ENCODE data around the gene PLXNA2. TPM values are rescaled to one million over a fixed set of nuclear protein-coding genes. Genes with fewer than 3 reads are reported as not detected.

The PLXNA2 gene
- total and polyA plus RNA-seq, 2 of the 13 experiments (the other 11 are each of a cell fraction or from before 2014, with no cell fraction given) = 1.1 to 2.1 TPM

DNA sequence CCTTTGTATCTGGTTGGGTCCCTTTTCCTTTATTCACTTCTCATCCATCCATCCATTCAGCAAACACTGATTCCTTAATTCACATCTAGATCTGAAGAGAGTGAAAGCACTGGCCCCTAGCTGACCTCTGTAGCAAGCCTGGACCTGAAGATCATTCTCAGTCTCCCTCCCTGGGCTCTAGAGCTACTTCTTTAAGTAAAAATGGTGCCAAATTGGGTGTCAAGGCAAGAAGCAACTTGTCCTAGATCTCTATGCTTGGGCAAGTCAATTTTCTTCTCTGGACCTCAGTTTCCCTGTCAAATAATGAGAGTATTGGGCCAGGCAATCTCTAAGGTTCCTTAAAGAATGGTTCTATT lies 36.1 kb downstream of the PLXNA2 start (continued):
- TF ChIP-seq, protein P1, sequence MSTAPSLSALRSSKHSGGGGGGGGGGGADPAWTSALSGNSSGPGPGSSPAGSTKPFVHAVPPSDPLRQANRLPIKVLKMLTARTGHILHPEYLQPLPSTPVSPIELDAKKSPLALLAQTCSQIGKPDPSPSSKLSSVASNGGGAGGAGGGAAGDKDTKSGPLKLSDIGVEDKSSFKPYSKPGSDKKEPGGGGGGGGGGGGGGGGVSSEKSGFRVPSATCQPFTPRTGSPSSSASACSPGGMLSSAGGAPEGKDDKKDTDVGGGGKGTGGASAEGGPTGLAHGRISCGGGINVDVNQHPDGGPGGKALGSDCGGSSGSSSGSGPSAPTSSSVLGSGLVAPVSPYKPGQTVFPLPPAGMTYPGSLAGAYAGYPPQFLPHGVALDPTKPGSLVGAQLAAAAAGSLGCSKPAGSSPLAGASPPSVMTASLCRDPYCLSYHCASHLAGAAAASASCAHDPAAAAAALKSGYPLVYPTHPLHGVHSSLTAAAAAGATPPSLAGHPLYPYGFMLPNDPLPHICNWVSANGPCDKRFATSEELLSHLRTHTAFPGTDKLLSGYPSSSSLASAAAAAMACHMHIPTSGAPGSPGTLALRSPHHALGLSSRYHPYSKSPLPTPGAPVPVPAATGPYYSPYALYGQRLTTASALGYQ (CRISPR knock-in tag; IDR thresholded peaks at IDR 0.05) = no peak
- TF ChIP-seq ZNF672 (CRISPR knock-in tag; IDR thresholded peaks at IDR 0.05) = no peak
- TF ChIP-seq ZC3H4 (CRISPR knock-in tag; IDR thresholded peaks at IDR 0.05; ENCODE audit: borderline replicate concordance) = no peak
- TF ChIP-seq NCOA2 (CRISPR knock-in tag; IDR thresholded peaks at IDR 0.05) = no peak
- TF ChIP-seq ZNF512 (CRISPR knock-in tag; IDR thresholded peaks at IDR 0.05) = no peak
- no peak for TF ChIP-seq HIVEP1 (CRISPR knock-in tag; IDR thresholded peaks at IDR 0.05)
- no peak for TF ChIP-seq ZBTB38 (CRISPR knock-in tag; IDR thresholded peaks at IDR 0.05)

- Histone ChIP-seq H4K20me1 (ENCODE audit: insufficient read depth, low read length) (no peaks in the 10 kb centered on the region), H2AFZ (ENCODE audit: low read length) (no peak overlapping the region), H3K4me1 (ENCODE audit: insufficient read depth, low read length) (peaks cover 41% of the 10 kb centered on the region), H3K36me3 (replicated peaks in 1 of 2; ENCODE audit: control insufficient read depth in 1 of 2, insufficient read depth in 2 of 2, low read length in 2 of 2) (peaks cover 0 to 2% of the 10 kb centered on the region in 2 experiments; a peak in 2 of 5 replicates), H3K27ac (ENCODE audit: extremely low read length, insufficient read depth, low read length) (peak overlapping the region; percentile 47), H3K79me2 (ENCODE audit: insufficient read depth, low read length) (no peaks in the 10 kb centered on the region), H3K9me3 (ENCODE audit: low read length) (no peaks in the 10 kb centered on the region), H3K4me3 (replicated peaks in 1 of 3; ENCODE audit: insufficient read depth in 1 of 3, low read depth in 2 of 3, low read length in 3 of 3) (no peak overlapping the region), H3K9ac (ENCODE audit: insufficient read depth, low read depth, low read length) (no peak overlapping the region), H3K4me2 (ENCODE audit: low read depth, low read length) (peak overlapping the region; percentile 40; the same call in 1 of the 2 replicates), H3K27me3 (ENCODE audit: control insufficient read depth in 1 of 2, insufficient read depth in 2 of 2, low read length in 2 of 2) (no peaks in the 10 kb centered on the region)
- WGBS (ENCODE audit: low lambda C conversion rate) = 12% methylated on average over 8 of the region's 10 CpGs
- CTCF ChIA-PET (ENCODE audit: low intra/inter-chr PET ratio, low total read pairs) = no interaction called here
- intact Hi-C loops (cut with micrococcal nuclease; ENCODE audit: unreplicated experiment) (loop anchor here (2.0 kb wide), 1 partner anchor 29 kb away; no protein-coding TSS in a partner anchor), in situ Hi-C loops (cut with HindIII; ENCODE audit: extremely low pct_ligation_motif_present, low pct_unique_long_range_greater_than_20kb) (no loop called here)
- DNase-seq (ENCODE audit: low spot score) = peak; percentile 84
- BruUV-seq (replicated peaks) = no TSS peak
- POLR2A ChIA-PET = interaction anchor here (0.7 to 1.9 kb wide), 13 partner anchors 15 to 381 kb away, joined by 3 to 7 read pairs (median 3); partner anchors contain the start of gene PLXNA2
- peak; percentile 67 for ATAC-seq
- peak; percentile 50 for FAIRE-seq
- TF ChIP-seq ESRRA (CRISPR knock-in tag; IDR thresholded peaks at IDR 0.05; ENCODE audit: low read depth) (0 out of 2 replicates have a peak, but pooled peaks have one; percentile 7), MYNN (CRISPR knock-in tag; IDR thresholded peaks at IDR 0.05; ENCODE audit: low read depth) (no peak), IRF2 (CRISPR knock-in tag; IDR thresholded peaks at IDR 0.05) (no peak), SOX6 (IDR thresholded peaks at IDR 0.05) (no peak), SOX6 (CRISPR knock-in tag; IDR thresholded peaks at IDR 0.05) (peak; percentile 58), ZNF772 (CRISPR knock-in tag; IDR thresholded peaks at IDR 0.05) (no peak), ZNF589 (CRISPR knock-in tag; conservative IDR thresholded peaks at IDR 0.05) (no peak), SAFB2 (CRISPR knock-in tag; IDR thresholded peaks at IDR 0.05; ENCODE audit: borderline replicate concordance, low read depth) (0 out of 2 replicates have a peak, but pooled peaks have one; percentile 30)
- TF ChIP-seq, protein P2, sequence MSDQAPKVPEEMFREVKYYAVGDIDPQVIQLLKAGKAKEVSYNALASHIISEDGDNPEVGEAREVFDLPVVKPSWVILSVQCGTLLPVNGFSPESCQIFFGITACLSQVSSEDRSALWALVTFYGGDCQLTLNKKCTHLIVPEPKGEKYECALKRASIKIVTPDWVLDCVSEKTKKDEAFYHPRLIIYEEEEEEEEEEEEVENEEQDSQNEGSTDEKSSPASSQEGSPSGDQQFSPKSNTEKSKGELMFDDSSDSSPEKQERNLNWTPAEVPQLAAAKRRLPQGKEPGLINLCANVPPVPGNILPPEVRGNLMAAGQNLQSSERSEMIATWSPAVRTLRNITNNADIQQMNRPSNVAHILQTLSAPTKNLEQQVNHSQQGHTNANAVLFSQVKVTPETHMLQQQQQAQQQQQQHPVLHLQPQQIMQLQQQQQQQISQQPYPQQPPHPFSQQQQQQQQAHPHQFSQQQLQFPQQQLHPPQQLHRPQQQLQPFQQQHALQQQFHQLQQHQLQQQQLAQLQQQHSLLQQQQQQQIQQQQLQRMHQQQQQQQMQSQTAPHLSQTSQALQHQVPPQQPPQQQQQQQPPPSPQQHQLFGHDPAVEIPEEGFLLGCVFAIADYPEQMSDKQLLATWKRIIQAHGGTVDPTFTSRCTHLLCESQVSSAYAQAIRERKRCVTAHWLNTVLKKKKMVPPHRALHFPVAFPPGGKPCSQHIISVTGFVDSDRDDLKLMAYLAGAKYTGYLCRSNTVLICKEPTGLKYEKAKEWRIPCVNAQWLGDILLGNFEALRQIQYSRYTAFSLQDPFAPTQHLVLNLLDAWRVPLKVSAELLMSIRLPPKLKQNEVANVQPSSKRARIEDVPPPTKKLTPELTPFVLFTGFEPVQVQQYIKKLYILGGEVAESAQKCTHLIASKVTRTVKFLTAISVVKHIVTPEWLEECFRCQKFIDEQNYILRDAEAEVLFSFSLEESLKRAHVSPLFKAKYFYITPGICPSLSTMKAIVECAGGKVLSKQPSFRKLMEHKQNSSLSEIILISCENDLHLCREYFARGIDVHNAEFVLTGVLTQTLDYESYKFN (CRISPR knock-in tag; conservative IDR thresholded peaks at IDR 0.05) = peak; percentile 32; the same call in 1 of the 2 replicates
Measured at GRCh38 chr1:208207388-208208131, 36.6 kb downstream of the PLXNA2 start.

Measured in HepG2 (cell line).